ENCODE results near the gene LOXHD1. TPM values are rescaled to one million over a fixed set of nuclear protein-coding genes. Genes with fewer than 3 reads are reported as not detected.

The LOXHD1 gene
- total RNA-seq, 4 donors from 2014 or later = 1.7 to 4.9 (median 3.2) TPM

DNA sequence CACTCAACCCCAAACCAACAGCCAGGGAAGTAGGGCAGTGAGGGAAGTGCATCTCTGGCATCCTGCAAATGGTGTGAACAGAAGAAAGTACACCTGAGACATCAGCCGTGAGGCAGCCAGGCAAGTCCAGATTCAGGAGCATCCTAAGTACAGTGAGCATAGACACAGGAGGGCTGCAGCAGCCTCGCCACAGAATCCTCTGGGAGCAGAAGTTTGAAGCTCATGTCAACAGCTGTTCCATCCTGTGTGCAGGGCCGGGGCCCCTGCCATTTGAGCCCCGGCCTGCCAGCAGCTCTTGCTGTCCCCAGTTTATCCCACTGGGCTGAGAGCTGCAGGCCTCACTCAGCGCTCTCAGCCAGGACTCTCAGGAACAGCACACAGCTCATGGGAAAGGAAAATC lies 14.5 kb downstream of the LOXHD1 start:
- ATAC-seq (ENCODE audit: low FRiP score) (no peak), DNase-seq (ENCODE audit: low spot score) (no peak)
- TF ChIP-seq, protein P1, sequence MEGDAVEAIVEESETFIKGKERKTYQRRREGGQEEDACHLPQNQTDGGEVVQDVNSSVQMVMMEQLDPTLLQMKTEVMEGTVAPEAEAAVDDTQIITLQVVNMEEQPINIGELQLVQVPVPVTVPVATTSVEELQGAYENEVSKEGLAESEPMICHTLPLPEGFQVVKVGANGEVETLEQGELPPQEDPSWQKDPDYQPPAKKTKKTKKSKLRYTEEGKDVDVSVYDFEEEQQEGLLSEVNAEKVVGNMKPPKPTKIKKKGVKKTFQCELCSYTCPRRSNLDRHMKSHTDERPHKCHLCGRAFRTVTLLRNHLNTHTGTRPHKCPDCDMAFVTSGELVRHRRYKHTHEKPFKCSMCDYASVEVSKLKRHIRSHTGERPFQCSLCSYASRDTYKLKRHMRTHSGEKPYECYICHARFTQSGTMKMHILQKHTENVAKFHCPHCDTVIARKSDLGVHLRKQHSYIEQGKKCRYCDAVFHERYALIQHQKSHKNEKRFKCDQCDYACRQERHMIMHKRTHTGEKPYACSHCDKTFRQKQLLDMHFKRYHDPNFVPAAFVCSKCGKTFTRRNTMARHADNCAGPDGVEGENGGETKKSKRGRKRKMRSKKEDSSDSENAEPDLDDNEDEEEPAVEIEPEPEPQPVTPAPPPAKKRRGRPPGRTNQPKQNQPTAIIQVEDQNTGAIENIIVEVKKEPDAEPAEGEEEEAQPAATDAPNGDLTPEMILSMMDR (IDR thresholded peaks at IDR 0.05) = no peak

DNA sequence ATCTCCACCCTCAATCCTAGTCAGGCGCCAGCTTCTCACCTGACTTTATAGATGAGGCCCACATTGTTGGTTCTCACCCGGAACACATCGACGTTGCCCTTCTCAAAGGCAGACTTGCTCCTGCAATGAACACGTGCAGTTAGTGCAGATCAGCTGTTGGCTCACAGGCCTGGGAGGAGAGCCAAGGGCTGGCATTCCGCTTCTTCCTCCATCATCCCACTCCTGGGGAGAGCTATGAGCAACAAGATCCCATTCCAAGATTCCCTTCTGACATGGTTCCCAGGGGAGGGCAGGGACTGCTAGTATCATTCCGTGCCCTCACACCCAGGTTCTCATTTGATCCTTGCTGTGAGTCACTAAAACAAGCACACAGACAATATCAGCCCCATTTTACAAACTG lies 15.1 kb downstream of the LOXHD1 start:
- ATAC-seq (ENCODE audit: low FRiP score) = peak; percentile 75
- no peak for DNase-seq (ENCODE audit: low spot score)
- TF ChIP-seq, protein P1 (IDR thresholded peaks at IDR 0.05) = no peak

DNA sequence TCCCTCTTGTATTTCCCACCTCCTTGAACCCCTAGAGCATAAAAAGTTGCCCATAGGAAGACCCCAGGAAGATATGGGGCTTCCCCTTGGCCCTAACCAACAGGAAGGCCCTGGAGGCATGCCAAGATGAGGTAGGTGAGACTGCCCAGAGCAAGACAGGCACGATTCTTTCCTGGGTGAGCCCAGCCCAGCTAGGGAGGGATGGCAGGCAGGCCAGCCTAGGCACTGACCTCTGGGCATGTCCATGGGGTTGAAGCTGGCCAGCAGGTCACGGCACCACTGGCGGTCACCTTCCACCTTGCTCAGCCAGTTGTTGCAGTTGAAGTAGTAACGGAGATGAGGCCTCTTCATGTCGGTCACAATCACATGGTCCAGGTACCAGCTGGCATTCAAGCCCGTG lies 17.6 kb downstream of the LOXHD1 start:
- DNase-seq (ENCODE audit: low spot score) (no peak), ATAC-seq (ENCODE audit: low FRiP score) (no peak)
- TF ChIP-seq, protein P1 (IDR thresholded peaks at IDR 0.05) = no peak

DNA sequence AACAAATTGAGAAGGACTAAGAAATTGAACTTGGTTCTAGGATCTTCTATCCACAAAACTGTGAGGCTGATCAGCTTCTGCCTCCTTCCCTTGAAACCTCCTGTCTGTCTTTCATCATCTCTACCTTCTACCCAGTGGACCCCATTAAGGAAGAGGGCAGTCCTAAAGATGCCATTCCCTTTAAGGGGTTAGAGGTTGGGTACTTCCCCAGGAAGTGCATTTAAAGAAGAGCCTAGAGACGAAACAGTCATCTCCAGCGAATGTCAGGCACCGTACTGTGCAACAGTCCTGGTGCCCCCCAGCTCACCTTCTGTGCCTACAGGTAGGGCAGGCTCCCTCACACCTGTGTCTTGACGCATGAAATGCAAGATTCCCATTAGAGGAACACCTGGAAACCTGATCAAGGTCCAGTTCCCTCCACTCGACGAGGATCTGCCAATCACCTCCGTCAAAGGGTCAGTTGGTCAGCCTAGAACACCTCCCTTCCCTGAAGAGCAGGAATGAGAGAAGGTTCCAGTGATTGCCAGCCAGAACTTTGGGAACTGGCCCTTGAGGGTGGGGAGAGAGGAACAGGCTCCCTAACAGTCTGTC lies 20.9 kb downstream of the LOXHD1 start:
- ATAC-seq (ENCODE audit: low FRiP score) (no peak), DNase-seq (ENCODE audit: low spot score) (no peak)
- TF ChIP-seq, protein P1 (IDR thresholded peaks at IDR 0.05) = no peak

DNA sequence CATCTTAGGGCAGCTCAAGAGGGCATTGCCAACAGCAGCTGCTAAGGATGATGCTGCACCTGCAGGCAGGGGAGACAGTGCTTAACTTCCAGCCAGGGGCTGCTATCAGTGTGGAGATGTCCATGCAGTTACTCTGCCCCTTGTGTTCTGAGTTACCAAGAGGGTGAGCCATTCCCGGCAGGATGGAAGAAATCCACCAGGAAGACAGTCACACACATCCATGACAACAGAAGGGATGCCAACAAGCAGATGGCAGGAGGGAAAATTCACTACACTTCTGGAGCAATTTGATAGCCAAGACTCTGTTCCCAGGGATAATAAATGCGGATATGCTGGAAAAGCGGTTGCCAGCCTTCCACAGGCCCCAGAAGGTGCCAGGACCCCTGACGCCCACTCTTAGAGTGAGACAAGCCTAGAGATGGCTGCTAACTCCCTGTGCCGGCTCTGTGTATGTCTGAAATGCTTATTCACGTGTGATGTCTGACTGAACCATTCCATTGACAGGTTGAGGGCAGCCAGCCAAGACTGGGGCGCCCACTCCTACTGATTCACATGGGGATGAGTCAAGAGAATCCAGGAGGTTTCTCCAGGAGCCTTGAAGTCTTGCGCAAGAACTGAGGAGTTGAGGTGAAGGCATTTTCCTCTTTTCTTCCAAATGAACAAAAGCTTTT lies 24.5 kb downstream of the LOXHD1 start:
- ATAC-seq (ENCODE audit: low FRiP score) (peak; percentile 78), DNase-seq (ENCODE audit: low spot score) (no peak)
- TF ChIP-seq, protein P1 (IDR thresholded peaks at IDR 0.05) = no peak

DNA sequence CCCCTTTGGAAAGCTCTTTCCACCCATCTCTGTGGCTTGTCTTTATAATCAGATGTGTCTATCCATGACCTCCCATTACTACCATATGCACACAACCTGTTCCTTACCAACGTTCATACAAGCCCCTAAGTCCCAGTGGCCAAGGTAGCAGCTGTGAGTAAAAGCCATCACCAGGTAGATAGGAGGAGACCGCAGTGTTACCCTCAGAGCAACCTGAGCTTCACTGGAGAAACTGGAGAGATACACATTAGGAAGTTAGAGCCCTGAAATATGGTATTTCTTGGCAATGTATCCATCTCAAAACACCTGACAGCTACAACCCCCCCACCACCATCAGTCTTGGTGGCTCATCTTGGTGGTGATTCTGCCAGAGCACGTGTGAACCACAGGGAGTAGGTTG lies 26.0 kb downstream of the LOXHD1 start:
- no peak for ATAC-seq (ENCODE audit: low FRiP score)
- TF ChIP-seq, protein P1 (IDR thresholded peaks at IDR 0.05) = no peak
- no peak for DNase-seq (ENCODE audit: low spot score)

DNA sequence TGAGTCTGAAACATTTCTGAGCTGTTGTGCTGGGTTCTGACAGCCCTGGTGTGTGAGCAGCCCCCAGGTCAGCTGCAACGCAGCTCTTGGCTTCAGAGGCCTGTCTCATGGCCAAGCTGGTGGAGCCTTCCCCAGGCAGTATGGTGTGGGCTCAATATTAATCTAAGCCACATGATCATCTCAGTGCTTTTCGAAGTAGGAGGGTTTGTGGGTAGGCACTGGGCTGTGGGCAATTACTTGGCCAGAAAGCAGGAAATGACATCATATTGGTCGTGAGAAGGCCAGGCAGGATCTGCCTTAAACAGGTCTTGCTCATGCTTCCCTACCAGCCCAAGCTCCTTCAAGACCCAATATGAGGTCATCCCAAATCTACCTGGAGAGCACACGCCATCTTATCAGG lies 26.9 kb downstream of the LOXHD1 start:
- DNase-seq (ENCODE audit: low spot score) (no peak), ATAC-seq (ENCODE audit: low FRiP score) (no peak)
- TF ChIP-seq, protein P1 (IDR thresholded peaks at IDR 0.05) = no peak
